Body of pancreas (tissue), 4 donors: Measurements from ENCODE around the gene CAV1.

ENCODE experiments used
- CTCF ChIP-seq, 7 experiments: fragments of 450-650 bp in 4 of 7; fragments of 200-600 bp in 3 of 7; sonication (generic) in 3 of 7; IDR thresholded peaks; one replicate each; pipeline ENCODE4 v1.5.1; 2016 to 2019; ENCODE audit warnings: antibody characterized with exemption in 7 of 7
- POLR2A ChIP-seq, 3 donors: fragments of 450-650 bp; IDR thresholded peaks; one replicate each; pipeline ENCODE4 v1.6.1; 2016; ENCODE audit warnings: antibody characterized with exemption in 3 of 3, mild to moderate bottlenecking in 2 of 3

- TF ChIP-seq CTCF (IDR thresholded peaks at IDR 0.05) (no peak), POLR2A (IDR thresholded peaks at IDR 0.05) (no peak)
Measured at GRCh38 chr7:116546054-116546453, 21.2 kb downstream of the CAV1 start.
